CD4-positive, alpha-beta T cell treated with Interleukin-15 for 4 hours (primary cell): ENCODE data around the gene SLF2.
A peak's percentile ranks its signal among the peaks of the same experiment; 100 is the strongest.

ENCODE experiments used
- DNase-seq: peaks from one replicate; pipeline ENCODE4 v3.0.0-alpha.2; 2020; ENCODE audit warnings: low spot score

The SLF2 gene

GRCh38 chr10:100912605-100913469, at the start of gene SLF2:
Gene SLF2, plus strand, starts transcription at chr10:100912963. Its CDS starts 148 bp downstream, at chr10:100913111.
- DNase-seq, result peak; percentile 96

GRCh38 chr10:100863433-100863832, 49.3 kb upstream of the SLF2 start:
- no peak for DNase-seq

- DNase-seq, result no peak
Measured at GRCh38 chr10:100864036-100864885, 48.5 kb upstream of the SLF2 start.

DNA sequence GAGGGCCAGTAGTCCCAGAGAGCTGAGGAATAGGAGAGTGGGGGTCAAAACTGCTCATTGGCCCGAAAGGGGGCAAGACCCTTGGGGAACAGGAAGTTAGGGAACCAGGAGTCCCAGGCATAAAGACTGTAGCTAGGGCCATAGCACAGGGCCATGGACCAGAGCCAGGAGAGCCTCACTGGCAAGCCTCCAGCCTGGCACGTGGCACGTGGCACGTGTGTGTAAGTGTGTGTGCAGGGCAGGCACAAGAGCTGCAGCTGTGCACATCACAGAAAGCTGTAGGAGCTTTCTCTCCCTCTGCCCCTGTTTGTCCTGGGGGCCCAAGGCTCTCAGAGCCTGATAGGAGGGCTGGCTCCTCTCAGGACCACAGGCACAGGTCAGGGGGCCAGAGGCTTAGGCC, 47.8 kb upstream of the SLF2 start:
- no peak for DNase-seq

- DNase-seq, result no peak
Measured at GRCh38 chr10:100866010-100866409, 46.8 kb upstream of the SLF2 start.

DNA sequence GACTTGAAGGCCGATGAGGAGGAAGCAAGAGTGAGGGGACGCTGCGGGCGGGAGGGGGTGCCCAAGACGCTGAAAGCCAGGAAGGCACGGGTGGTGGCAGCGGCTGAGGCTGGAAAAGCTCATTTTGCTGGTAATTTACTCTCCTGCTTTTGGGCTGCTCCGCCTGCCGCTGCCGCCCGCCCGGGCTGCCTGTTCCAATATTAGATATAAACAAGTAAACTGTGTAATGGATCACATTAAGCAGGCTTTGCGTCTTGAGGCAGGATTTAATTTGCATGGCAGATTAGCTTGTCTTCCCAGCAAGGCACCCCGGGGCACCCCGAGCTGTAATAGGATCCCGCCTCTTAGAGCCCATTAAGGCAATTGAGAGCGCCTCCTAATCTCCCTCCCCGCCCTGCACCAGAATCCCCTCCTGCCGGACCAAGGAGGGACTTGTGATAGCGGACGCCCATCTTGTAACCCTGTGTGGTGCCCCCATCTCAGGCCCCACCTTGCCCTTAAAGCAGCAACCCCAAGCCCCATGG, 46.1 kb upstream of the SLF2 start:
- DNase-seq, result no peak

DNA sequence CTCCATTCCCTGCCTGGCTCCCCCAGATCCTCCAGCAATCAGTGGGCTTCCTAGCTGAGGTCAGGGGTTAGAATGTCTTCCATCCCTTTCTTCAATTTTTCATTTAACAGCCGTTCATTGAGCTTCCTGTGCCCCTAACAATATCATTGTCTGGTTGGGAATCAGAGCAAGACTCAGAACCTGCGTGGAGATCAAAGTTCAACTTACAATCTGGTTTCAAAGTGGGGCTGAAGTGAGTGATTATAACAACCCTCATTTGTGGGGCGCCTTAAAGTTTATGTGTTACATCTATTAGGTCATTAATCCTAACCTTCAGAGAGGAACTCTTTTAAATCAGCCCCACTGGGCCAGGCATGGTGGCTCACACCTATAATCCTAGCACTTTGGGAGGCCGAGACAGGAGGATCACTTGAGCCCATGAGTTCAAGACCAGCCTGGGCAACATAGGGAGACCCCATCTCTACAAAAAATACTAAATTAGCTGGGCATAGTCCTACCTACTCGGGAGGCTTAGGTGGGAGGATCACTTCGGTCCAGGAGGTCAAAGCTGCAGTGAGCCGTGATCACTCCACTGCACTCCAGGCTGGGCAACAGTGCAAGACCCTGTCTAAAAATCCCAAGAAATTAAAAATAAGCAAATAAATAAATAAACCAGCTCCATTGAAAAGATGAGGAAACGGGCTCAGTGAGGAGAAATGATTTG, 45.4 kb upstream of the SLF2 start:
- DNase-seq, result no peak

GRCh38 chr10:100868382-100868781, 44.4 kb upstream of the SLF2 start:
- DNase-seq, result no peak

- no peak for DNase-seq
Measured at GRCh38 chr10:100869399-100869798, 43.4 kb upstream of the SLF2 start.

GRCh38 chr10:100872034-100872791, 40.5 kb upstream of the SLF2 start:
- DNase-seq, result peak; percentile 14

GRCh38 chr10:100873146-100873826, 39.5 kb upstream of the SLF2 start:
- DNase-seq, result no peak

DNA sequence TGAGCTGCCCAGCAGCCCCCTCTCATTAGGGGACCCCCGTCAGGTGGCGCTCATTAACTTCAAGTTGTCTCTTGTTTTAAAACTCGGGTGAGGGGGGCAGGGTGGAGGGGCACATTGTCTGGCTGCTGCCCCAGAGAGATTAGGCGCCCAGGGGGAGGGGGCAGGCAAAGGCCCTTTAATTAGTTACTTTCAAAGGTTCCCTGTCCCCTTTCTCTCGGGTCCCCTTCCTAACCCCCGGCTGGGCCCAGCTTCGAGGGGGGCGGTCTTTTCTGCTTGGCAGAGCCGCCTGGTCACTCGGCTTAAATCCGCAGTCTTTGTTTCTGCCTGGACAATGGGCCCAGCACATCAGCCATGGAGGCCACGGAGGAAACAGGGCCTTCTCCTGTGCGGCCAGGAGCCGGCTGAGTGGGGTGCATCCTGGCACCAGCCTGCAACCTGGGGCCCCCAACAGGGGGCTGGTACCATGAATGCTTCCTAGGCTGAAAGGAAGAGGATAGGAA, 38.9 kb upstream of the SLF2 start:
- DNase-seq, result no peak

- DNase-seq, result no peak
Measured at GRCh38 chr10:100874702-100875483, 37.9 kb upstream of the SLF2 start.

DNA sequence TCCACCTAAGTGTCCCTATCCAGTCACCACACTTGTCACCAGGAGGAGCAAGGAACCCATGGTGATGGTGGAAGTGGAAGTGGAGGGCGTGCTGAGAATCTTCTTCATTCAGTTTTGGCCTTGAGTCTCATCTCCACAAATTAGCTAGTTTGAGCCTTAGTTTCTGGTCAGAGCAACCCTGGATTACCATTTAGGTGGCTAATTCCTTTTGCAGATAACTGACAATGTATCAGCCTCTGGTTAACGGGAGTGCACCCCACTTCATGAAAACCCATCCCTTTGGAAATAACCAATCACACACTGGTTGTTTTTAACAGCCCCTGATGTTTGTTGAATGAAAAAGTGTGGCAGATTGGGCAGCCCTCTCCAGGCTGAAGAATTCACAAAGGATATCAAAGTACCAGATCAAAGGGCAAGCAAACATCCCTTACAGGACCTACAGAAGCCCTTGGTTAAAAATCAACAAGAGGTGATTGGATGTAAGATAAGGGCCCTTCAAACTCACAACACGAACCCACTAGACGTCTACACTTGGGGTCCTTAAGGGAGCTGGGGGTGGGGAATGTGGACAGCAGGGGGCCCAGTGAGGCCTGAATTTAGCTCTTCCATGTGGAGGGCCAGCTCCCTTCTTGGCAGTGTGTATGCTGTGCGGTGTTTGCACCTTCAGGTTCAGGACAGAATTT, 37.1 kb upstream of the SLF2 start:
- DNase-seq, result no peak

DNA sequence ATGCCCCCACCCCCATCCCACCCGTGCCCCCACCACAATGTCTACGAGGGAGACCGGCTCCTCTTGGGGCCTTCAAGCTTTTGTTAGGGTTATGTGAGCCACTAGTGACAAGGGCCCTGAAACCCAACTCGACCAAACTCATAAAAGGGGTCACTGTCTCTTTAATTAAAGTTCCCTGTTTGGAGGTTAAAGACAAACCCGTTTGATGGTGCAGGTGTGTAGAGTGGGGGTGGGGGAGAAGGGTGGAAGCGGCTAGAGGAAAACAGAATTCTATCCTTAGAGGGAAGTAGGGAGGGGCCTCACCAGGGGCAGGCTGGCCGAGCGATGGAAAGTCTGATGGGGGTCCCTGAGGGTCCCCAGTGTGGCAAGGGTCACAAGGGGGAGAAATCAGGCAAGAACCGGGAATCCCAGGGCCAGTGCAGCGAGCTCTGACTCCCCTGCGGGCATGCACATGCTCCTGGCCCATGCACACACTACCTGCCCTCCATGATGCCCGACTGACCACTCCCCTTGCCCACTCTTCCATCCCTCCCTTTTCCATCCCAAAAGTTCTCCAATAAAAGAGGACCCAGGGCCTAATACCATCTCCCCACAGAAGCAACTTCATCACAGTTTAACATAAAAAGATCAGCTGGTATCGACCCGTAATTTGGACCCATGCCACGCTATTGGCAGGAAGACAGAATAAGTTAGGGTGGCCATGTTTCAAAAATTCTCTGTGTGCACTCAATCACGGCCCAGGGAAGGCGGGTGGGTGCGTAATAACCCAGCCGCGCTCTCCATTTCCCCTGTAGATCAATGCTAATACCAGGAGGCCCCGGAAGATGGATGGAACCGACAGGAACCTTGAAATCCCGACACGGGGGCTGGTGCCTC, 35.9 kb upstream of the SLF2 start:
- no peak for DNase-seq

DNA sequence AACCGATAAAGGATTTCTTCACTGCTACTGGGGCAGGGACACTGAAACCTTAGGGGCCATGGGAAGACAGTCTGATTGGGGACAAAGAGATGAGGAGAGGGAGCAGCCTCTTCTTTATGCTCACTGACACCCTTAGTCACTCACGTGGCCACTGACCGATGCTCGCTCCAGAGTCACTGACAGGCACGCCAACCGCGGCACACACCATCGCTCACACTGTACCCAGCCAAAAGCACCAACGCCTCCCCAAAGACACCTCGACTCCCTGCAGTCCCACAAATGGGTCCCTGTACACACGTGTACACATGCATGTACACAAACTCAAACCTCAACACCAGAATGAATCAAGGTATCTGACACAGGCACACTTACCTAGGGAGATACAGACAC, 35.3 kb upstream of the SLF2 start:
- DNase-seq, result no peak

DNA sequence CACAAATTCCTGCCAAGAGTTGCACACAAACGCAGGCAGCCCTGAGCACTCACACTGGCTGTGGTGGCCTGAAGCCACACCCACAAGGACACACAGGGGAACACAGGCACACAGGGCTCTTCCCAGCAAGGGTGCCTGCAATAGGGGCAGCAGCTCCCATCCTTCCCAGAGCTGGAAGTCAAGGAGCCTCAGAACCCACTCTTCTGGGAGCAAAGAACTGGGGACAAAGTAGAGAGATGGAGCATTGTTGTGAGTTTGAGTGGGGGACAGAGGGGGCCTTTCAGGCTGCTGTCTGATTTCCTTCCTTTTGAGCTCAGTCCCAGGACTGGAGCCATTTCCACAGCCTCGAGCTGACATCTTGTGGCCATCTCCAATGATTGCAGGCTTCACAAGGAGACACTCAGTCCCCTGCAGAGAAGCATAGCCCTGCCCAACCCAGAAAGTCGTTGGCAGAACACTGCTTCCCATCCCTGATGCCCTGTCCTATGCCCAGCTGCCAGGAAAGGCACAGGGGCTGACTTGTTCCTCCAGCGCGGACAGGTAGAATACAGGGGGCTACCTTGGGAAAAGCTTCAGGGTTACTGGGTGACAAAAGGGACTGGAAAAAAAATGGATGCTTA, 34.4 kb upstream of the SLF2 start:
- no peak for DNase-seq
